GM18526 (cell line): Measurements from ENCODE around the gene NUCKS1.

ENCODE experiments used
- POLR2A ChIP-seq: IDR thresholded peaks from 3 replicates; pipeline ENCODE4 v1.6.1; 2011; ENCODE audit not compliant: insufficient read length; ENCODE audit errors: extremely low read depth

Gene NUCKS1

DNA sequence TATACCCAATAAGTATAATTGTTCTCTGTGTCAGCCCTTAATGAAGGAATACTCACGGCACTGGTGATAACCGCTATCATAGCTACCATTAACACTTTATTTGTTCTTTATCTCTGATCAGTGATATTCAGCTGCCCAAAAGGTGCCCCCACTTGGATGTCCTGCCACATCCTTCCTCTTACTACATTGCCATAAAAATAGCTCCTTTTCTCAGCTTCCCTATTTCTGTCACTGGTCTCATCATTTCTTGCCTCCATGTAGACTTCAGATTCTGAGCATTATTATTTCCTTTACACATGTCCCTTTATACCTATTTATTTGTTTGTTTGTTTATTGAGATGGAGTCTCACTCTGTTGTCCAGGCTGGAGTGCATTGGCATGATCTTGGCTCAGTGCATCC lies 28.0 kb upstream of the NUCKS1 start:
- TF ChIP-seq POLR2A = no peak

DNA sequence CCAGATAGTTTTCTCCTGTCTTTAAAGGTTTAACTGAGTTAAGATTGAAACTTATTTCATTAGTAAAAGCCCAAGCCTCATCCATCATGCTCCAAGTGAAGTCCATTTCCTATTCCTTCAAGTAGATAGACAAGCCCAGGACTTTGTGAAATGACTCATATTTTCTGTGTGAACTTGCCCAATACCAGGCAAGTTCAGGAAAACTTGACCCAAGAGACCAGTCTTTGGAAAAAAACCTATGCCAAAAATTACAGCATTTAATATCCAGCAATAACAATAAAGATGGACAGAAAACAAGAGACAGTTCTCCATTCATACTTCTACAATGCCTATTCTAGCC lies 25.7 kb upstream of the NUCKS1 start:
- TF ChIP-seq POLR2A = no peak

DNA sequence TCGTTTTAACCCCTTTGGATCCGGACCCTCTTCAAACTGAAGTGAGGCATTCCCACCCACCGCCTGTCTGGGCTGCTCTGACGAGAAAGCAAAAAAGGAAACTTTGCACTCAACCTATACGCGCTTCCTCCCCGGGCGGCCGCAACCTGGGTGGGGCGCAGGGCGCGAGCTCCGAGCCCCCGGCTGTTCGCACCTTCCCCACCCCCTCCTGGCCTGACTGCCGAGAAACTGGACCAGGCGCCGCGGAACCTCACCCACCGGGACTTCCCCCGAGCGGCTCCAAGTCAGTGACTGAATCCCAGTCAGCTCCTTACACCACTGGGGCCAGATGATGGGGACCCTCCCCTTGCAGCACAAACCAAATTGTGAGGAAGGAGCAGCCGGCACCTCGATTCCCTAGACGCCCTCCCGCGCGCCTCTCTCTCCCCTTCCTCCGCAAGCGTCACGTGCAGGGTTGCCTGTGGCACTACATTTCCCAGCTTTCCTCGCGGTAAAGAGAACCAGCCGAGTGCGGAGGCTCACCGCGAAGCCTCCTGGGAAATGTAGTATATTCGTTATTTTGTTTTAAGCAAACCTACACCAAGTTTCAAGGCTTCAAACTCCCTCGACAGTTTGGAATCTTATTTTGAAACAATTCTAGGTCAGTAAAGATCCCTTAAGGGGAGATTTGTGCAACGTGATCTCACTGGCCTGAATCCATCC lies 25.2 kb upstream of the NUCKS1 start, which contains the start of gene RAB29:
RAB29 (minus strand) TSS at position 468 of the 702 bp plus-strand sequence. CDS start 526 bp downstream, outside the sequence.
- TF ChIP-seq POLR2A = no peak

DNA sequence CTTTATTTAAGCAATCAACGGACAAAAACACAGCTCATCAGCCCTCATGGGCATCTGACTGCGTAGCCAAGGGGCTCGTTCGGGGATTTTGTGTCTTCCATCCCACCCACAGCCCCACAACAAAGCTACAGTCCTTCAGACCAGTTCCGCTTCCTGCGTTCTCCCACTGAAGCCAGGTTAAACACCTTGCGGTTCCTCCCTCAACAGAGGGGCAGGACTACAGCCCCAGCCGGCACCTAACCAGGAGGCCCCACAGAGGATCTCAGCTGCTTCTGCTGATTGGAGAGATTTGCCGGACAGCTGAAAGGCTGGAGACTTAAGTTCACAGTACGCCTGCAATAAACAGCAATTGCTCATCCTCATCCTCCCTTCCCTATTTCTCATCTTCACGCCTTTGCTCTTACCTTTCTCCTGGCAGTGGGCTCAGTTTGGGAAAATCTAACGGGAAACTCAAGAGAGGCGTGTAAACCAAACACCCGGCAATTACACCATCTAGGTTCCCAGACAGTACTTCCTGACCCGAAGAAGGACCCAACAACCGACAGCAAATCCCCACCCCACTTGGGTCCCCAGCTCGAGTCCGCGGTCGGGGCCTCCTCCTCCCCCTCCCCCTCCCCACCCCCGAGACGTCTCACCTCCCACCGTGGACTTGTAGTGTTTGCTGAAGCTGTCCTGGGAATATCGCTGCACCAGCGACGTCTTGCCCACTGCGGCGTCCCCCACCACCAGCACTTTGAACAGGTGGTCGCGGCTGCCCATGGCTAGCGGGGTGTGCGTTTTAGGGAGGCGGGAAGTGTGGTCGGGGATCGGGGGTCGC lies 24.4 kb upstream of the NUCKS1 start:
- TF ChIP-seq POLR2A = peak; percentile 16

DNA sequence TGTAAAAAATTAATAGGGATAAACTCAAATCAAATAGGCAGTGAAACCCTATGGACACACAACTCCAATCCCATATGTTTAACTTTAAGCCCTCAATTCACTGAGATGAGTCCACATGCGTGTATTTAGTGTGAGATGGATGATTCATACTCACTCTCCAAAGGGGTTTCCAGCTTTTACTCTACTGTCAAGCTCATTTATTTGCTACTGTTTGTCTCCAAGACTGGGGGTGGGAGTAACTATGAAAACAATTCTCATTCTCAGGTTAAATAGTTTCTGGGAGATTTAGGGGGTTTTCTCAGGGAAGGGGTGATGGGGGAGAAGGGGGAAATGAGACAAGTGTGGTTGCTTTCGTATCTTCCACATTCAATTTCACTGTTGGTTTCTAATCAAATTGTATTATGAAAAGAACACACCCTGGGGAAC lies 22.6 kb upstream of the NUCKS1 start:
- TF ChIP-seq POLR2A = no peak

DNA sequence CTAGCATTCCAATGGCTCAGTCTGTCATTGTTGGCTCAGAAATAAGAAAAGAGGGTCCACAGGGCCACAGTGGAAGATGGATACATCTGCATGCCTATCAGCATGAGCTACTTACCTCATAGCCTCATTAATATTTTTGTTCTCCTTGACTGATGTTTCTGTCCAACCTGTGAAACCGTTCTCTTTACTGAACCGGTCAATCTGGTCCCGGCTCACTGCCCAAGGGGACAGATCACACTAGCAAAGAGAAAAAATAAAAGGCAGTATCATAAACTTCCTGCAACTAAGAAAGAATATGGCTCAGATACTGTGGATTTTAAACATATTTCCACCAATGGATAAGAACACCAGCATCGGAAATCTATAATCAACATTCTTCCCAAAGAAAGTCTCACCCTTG lies 20.6 kb upstream of the NUCKS1 start:
- TF ChIP-seq POLR2A = no peak

DNA sequence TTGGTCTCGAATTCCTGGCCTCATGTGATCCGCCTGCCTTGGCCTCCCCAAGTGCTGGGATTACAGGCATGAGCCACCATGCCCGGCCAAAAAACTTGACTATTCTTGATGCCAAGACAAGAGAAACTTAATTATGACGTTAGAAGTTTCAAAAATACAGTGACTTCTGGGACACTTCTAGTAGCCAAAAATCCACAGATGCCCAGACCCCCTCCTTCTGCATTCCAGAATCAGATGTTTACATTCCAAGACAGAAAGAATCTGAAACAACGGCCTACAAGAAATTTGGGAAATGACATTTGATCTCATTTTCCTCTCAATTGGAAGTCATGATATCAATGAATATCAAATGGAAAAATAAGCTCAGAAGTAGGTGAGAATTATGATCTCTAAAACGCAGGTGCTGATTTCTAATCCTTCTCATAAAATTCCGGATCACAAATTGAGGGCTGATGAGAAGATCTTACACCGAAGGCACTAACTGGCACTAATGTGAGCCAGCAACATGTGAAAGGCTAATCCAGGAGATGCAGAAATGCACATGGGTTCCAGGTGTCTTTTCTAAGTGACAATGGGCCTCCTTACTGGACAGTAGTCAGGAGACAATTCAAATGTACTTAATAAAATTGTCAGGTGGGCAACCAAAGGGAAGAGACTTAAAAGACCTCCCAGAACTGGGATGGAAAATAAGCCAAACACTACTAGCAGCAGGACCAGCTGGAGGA lies 19.8 kb upstream of the NUCKS1 start:
- TF ChIP-seq POLR2A = no peak

DNA sequence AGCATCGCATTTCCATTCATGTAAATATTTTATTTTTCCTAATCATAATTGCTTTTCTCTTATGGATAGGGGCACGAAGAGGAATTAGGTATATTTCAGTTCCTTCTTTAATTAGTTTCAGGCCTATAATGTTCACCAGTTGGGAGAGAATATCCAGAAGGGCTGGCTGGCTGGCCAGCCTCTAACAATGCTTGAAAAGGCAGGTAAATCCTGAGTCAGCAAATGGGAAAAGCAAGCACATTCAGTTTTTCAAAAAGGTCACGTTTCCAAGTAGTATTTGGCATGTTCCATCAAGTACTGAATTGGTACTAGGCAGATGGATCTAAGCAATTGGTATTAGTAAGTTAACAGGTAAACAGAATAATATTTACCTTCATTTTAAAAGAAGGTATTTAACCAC lies 17.3 kb upstream of the NUCKS1 start:
- no peak for TF ChIP-seq POLR2A

DNA sequence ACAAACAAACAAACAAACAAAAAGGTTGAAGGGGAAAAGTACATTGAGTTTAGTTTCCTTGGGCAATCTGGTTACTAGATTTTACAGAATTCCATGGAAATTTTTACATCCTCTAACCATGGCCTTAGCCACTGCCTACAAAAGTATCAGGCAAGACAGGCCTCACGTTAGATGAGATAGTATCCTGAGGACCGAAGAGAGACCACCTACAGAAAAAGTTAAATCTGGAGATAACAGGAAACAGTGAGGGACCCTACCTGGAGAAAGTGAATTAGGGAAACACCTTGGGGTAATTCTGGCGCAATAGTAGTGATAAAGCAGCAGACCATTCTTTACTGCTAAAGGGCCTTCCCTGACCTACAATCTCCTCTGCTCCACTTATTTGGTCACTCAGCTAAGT lies 16.6 kb upstream of the NUCKS1 start:
- no peak for TF ChIP-seq POLR2A

DNA sequence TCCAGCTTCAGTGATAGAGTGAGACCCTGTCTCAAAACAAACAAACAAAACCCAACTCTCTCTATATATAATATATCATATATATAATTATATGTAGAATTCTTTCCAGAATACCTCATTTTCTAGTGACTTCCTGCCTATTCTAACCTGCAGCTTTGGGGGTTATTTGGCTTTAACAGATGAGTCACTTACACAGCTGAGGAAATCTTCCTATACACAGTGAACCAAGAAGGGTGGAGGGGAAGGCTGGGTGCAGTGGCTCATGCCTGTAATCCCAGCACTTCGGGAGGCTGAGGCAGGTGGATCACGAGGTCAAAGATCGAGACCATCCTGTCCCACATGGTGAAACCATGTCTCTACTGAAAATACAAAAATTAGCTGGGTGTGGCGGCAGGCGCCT lies 16.1 kb upstream of the NUCKS1 start:
- TF ChIP-seq POLR2A = no peak

DNA sequence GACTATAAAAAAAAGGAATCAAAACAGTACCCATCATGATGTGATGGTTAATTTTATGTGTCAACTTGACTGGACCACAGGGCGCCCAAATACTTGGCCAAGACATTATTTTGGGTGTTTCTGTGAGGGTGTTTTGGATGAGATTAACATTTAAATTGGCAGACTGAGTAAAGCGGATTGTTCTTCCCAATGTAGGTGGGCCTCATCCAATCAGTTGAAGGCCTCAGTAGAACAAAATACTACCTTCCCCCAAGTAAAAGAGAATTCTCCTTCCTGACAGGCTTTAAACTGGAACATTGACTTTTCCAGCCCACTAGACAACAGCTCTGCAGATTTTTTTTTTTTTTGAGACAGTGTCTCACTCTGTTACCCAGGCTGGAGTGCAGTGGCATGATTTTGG lies 14.6 kb upstream of the NUCKS1 start:
- TF ChIP-seq POLR2A = no peak

DNA sequence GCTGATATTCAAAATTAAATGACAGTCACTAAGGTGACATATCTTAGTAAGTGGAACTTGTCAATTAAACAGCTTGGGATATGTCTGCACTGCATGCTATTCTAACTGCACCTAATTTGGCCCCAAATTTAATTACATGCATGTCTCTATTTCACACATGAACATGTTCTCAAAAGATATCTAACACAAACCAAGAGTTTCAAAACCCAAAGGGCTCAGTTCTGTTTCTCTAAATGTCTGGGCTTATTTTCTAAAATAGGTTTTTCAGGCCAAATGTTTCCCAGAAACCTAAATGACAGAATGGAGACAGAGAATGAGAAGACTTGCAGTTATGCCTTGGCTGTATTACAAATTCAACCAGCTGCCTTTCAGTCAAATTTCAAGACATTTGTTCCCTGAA lies 14.0 kb upstream of the NUCKS1 start:
- no peak for TF ChIP-seq POLR2A

DNA sequence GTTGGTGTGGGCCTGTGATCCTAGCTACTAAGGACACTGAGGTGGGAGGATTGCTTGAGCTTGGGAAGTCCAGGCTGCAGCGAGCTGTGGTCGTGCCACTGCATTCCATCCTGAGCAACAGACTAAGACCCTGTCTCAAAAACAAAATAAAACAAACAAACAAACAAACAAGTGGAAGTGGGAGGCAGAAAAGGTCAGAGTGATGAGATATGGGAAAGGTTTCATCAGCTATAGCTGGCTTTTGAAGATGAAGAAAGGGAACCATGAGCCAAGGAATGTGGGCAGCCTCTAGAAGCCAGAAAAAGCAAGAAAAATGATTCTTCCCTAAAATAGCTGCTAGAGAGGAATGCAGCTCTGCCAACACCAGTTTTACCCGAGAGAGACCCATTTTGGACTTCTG lies 10.6 kb upstream of the NUCKS1 start:
- TF ChIP-seq POLR2A = no peak

DNA sequence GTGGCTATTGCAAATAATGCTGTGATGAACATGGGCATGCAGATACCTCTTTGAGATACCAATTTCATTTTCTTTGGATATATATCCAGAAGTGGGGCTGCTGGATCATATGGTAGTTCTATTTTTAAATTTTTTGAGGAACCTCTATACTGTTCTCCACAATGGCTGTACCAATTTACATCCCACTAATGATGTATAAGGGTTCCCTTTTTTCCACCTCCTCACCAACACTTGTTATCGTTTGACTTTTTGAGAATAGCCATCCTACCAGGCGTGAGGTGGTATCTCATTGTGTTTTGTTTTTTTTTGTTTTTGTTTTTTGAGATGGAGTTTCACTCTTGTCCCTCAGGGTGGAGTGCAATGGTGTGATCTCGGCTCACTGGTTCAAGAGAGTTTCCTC lies 6.6 kb upstream of the NUCKS1 start:
- TF ChIP-seq POLR2A = no peak

DNA sequence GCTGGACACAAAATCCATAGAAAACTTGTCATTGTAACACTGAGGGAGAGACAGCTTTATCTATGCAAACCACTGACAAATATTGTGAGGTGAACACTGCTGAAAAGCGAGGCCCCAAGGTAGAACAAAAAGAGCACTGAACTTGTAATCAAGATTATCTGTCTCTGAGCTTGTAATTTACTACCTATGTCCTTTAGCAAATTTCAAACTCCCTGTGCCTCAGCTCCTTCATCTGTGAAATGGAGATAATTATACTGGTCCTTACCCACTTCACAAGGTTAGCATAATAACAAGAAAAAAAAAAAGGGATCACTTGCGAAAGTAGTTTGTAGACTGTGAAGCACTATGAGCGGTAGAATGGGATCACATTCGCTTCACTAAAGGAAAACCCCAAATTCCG lies 4.9 kb upstream of the NUCKS1 start:
- no peak for TF ChIP-seq POLR2A
